Fibroblast of upper back skin (primary cell): ENCODE data around the gene HOXB2.
"Not testable (repeated sequence)": the region's sequence is repeated elsewhere in the genome, so short reads cannot be mapped to it uniquely, and the experiment has no call there.

Experiments used
- DNase-seq: peaks from one replicate; pipeline ENCODE4 v3.0.0-alpha.2; 2013

The HOXB2 gene

GRCh38 chr17:48513097-48513496 lies 31.8 kb downstream of the HOXB2 start:
- DNase-seq, result no peak

- DNase-seq, result peak; percentile 80
Observed at GRCh38 chr17:48510761-48511604, 33.9 kb downstream of the HOXB2 start.

- no peak for DNase-seq
Observed at GRCh38 chr17:48510381-48510760, 34.5 kb downstream of the HOXB2 start.

- not testable (repeated sequence) for DNase-seq
Observed at GRCh38 chr17:48509708-48510107, 35.2 kb downstream of the HOXB2 start.

GRCh38 chr17:48506246-48506645 lies 38.7 kb downstream of the HOXB2 start:
- DNase-seq, result no peak

GRCh38 chr17:48505788-48506187 lies 39.1 kb downstream of the HOXB2 start:
- DNase-seq, result peak; percentile 82

GRCh38 chr17:48504953-48505352 lies 40.0 kb downstream of the HOXB2 start:
- DNase-seq, result no peak

GRCh38 chr17:48503747-48504146 lies 41.2 kb downstream of the HOXB2 start:
- no peak for DNase-seq

- DNase-seq, result no peak
Observed at GRCh38 chr17:48502901-48503300, 42.0 kb downstream of the HOXB2 start.

GRCh38 chr17:48502312-48502711 lies 42.6 kb downstream of the HOXB2 start:
- DNase-seq, result no peak

- DNase-seq, result peak; percentile 72
Observed at GRCh38 chr17:48500435-48501426, 44.2 kb downstream of the HOXB2 start.

GRCh38 chr17:48499735-48500434 lies 45.0 kb downstream of the HOXB2 start:
- no peak for DNase-seq

- DNase-seq, result no peak
Observed at GRCh38 chr17:48499248-48499647, 45.7 kb downstream of the HOXB2 start.

- DNase-seq, result no peak
Observed at GRCh38 chr17:48498164-48498850, 46.6 kb downstream of the HOXB2 start.

GRCh38 chr17:48497103-48497502 lies 47.8 kb downstream of the HOXB2 start:
- peak; percentile 80 for DNase-seq

GRCh38 chr17:48494335-48494734 lies 50.6 kb downstream of the HOXB2 start:
- peak; percentile 88 for DNase-seq
